ENCODE data around the gene IFT172. TPM values are rescaled to one million over a fixed set of nuclear protein-coding genes. Genes with fewer than 3 reads are reported as not detected.

Gene IFT172
- total RNA-seq, 1 experiment from 2014 or later = 26.2 TPM

GRCh38 chr2:27446057-27446456, 43.5 kb downstream of the IFT172 start:
- Histone ChIP-seq H3K36me3 (ENCODE audit: low read depth) (peaks cover 2% of the 10 kb centered on the region; the same call in 1 of the 2 replicates), H2AFZ (no peak overlapping the region), H3K27me3 (ENCODE audit: insufficient read depth, low read depth) (no peaks in the 10 kb centered on the region), H3F3A (ENCODE audit: insufficient read depth, low read depth) (peaks cover 36% of the 10 kb centered on the region), H3K4me1 (replicated peaks; ENCODE audit: insufficient read depth) (peaks cover 19% of the 10 kb centered on the region), H3K9me3 (ENCODE audit: insufficient read depth, low read depth) (no peaks in the 10 kb centered on the region), H3K27ac (peak overlapping the region; percentile 70), H3K9me2 (ENCODE audit: insufficient read depth) (no peaks in the 10 kb centered on the region), H4K20me1 (ENCODE audit: insufficient read depth) (no peaks in the 10 kb centered on the region; the same call in 1 of the 2 replicates), H3K79me2 (ENCODE audit: low read depth) (peaks cover 5% of the 10 kb centered on the region; the same call in 1 of the 2 replicates), H3K4me2 (peak overlapping the region; percentile 45), H3K4me3 (no peak overlapping the region)
- CTCF ChIA-PET = no interaction called here
- no peak for TF ChIP-seq EZH2 (IDR thresholded peaks at IDR 0.05; ENCODE audit: low read depth)
- peak; percentile 75 to 89 for DNase-seq
- intact Hi-C loops (cut with micrococcal nuclease; ENCODE audit: unreplicated experiment) = loop anchor here (1.0 to 10.0 kb wide), 2 partner anchors 182 to 209 kb away; no protein-coding TSS in a partner anchor
- no TSS peak for BruUV-seq (replicated peaks)
- POLR2A ChIA-PET (ENCODE audit: unreplicated experiment) = interaction anchor here (0.5 to 0.6 kb wide), 4 partner anchors 18 to 237 kb away, joined by 3 to 14 read pairs (median 5); no protein-coding TSS in a partner anchor

GRCh38 chr2:27445615-27446014, 43.9 kb downstream of the IFT172 start:
- H3K79me2 ChIP-seq (ENCODE audit: low read depth) = peaks cover 5% of the 10 kb centered on the region; the same call in 1 of the 2 replicates
- H3K4me1 ChIP-seq (replicated peaks; ENCODE audit: insufficient read depth) = peaks cover 19% of the 10 kb centered on the region
- peaks cover 40% of the 10 kb centered on the region for H3F3A ChIP-seq (ENCODE audit: insufficient read depth, low read depth)
- no peaks in the 10 kb centered on the region for H3K9me3 ChIP-seq (ENCODE audit: insufficient read depth, low read depth)
- H4K20me1 ChIP-seq (ENCODE audit: insufficient read depth) = no peaks in the 10 kb centered on the region; the same call in 1 of the 2 replicates
- ChIA-PET POLR2A (ENCODE audit: unreplicated experiment) (interaction anchor here (0.5 to 0.6 kb wide), 2 partner anchors 18 to 236 kb away, joined by 7 to 14 read pairs; no protein-coding TSS in a partner anchor), CTCF (no interaction called here)
- H3K4me2 ChIP-seq = peak overlapping the region; percentile 45
- no peak overlapping the region for H3K4me3 ChIP-seq
- no peak for DNase-seq
- BruUV-seq (replicated peaks) = TSS peak; percentile 50
- H3K27ac ChIP-seq = peak overlapping the region; percentile 70
- peaks cover 4% of the 10 kb centered on the region; the same call in 1 of the 2 replicates for H3K36me3 ChIP-seq (ENCODE audit: low read depth)
- no peak for TF ChIP-seq CTCF (conservative IDR thresholded peaks at IDR 0.05)
- TF ChIP-seq EZH2 (IDR thresholded peaks at IDR 0.05; ENCODE audit: low read depth) = no peak
- H3K27me3 ChIP-seq (ENCODE audit: insufficient read depth, low read depth) = no peaks in the 10 kb centered on the region
- H2AFZ ChIP-seq = no peak overlapping the region
- intact Hi-C loops (cut with micrococcal nuclease; ENCODE audit: unreplicated experiment) = loop anchor here (1.0 to 10.0 kb wide), 2 partner anchors 183 to 209 kb away; no protein-coding TSS in a partner anchor
- H3K9me2 ChIP-seq (ENCODE audit: insufficient read depth) = no peaks in the 10 kb centered on the region

DNA sequence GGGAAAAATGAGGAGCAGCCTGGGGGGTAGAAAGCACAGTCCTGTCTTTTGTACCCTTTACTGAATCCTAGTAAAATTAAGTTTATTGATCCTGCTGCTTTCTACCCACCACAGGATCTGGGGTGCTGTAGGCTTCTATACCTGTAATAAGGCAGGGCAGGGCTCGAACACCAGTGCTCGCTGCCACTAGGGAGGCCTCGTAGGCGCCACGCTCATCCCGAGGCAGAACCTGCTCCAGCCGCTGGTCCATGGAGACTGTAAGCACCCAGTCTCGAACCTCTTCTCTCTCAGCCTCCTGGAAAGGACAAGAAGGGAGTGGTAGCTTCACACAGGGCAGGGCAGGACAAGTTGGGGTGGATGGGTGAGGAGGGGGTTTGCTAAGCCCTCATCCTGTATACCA, 44.4 kb downstream of the IFT172 start:
- no peak overlapping the region for H2AFZ ChIP-seq
- H3K9me2 ChIP-seq (ENCODE audit: insufficient read depth) = no peaks in the 10 kb centered on the region
- ChIA-PET POLR2A (ENCODE audit: unreplicated experiment) (no interaction called here), CTCF (no interaction called here)
- no peaks in the 10 kb centered on the region; the same call in 1 of the 2 replicates for H4K20me1 ChIP-seq (ENCODE audit: insufficient read depth)
- H3K4me3 ChIP-seq = no peak overlapping the region
- no peaks in the 10 kb centered on the region for H3K27me3 ChIP-seq (ENCODE audit: insufficient read depth, low read depth)
- H3K27ac ChIP-seq = peak overlapping the region; percentile 70
- H3K79me2 ChIP-seq (ENCODE audit: low read depth) = peaks cover 5% of the 10 kb centered on the region; the same call in 1 of the 2 replicates
- DNase-seq = no peak
- no peaks in the 10 kb centered on the region for H3K9me3 ChIP-seq (ENCODE audit: insufficient read depth, low read depth)
- no peak overlapping the region for H3K4me2 ChIP-seq
- peaks cover 44% of the 10 kb centered on the region for H3F3A ChIP-seq (ENCODE audit: insufficient read depth, low read depth)
- intact Hi-C loops (cut with micrococcal nuclease; ENCODE audit: unreplicated experiment) = loop anchor here (10.0 kb wide), 1 partner anchor 210 kb away; no protein-coding TSS in a partner anchor
- BruUV-seq (replicated peaks) = no TSS peak
- H3K36me3 ChIP-seq (ENCODE audit: low read depth) = peaks cover 4% of the 10 kb centered on the region; the same call in 1 of the 2 replicates
- TF ChIP-seq EZH2 (IDR thresholded peaks at IDR 0.05; ENCODE audit: low read depth) = no peak
- TF ChIP-seq CTCF (conservative IDR thresholded peaks at IDR 0.05) = no peak
- peaks cover 19% of the 10 kb centered on the region for H3K4me1 ChIP-seq (replicated peaks; ENCODE audit: insufficient read depth)

Data from PC-9 (cell line).